H9 (cell line): ENCODE measurements around the gene RASA2. TPM values are rescaled to one million over a fixed set of nuclear protein-coding genes. Genes with fewer than 3 reads are reported as not detected.

Experiments used
- DNase-seq: peaks from one replicate; pipeline ENCODE4 v3.0.0-alpha.2; 2017
- H2AFZ ChIP-seq: one replicate; pipeline ENCODE4 v1.6.1; 2013; ENCODE audit warnings: mild to moderate bottlenecking, low read length, control low read depth, moderate library complexity
- H2AK5ac ChIP-seq: 2 replicates; pipeline ENCODE4 v1.6.1; 2013; ENCODE audit warnings: low read length, control low read depth, mixed read lengths; ENCODE audit not compliant: insufficient read length
- H2BK120ac ChIP-seq: one replicate; pipeline ENCODE4 v1.6.1; 2013; ENCODE audit warnings: low read depth, mild to moderate bottlenecking, low read length, control low read depth, inconsistent platforms; ENCODE audit not compliant: poor library complexity, severe bottlenecking
- H2BK12ac ChIP-seq: 2 replicates; pipeline ENCODE4 v1.6.1; 2013; ENCODE audit warnings: low read length, control low read depth, mixed read lengths, low read depth; ENCODE audit not compliant: insufficient read length
- H2BK15ac ChIP-seq: 2 replicates; pipeline ENCODE4 v1.6.1; 2013; ENCODE audit warnings: low read depth, low read length, control low read depth
- H2BK20ac ChIP-seq: one replicate; pipeline ENCODE4 v1.6.1; 2013; ENCODE audit warnings: low read depth, mild to moderate bottlenecking, low read length, control low read depth, inconsistent platforms; ENCODE audit not compliant: poor library complexity, severe bottlenecking
- H2BK5ac ChIP-seq: 2 replicates; pipeline ENCODE4 v1.6.1; 2013; ENCODE audit warnings: low read length, control low read depth, mixed read lengths; ENCODE audit not compliant: insufficient read length
- H3K14ac ChIP-seq: 2 replicates; pipeline ENCODE4 v1.6.1; 2013; ENCODE audit warnings: low read length, control low read depth; ENCODE audit not compliant: insufficient read depth
- H3K18ac ChIP-seq: 2 replicates; pipeline ENCODE4 v1.6.1; 2013; ENCODE audit warnings: low read depth, mild to moderate bottlenecking, mixed read lengths, low read length, control low read depth; ENCODE audit not compliant: insufficient read length
- H3K23ac ChIP-seq: 2 replicates; pipeline ENCODE4 v1.6.1; 2013; ENCODE audit warnings: low read length, control low read depth, mixed read lengths, low read depth; ENCODE audit not compliant: insufficient read length
- H3K23me2 ChIP-seq: 2 replicates; pipeline ENCODE4 v1.6.1; 2013; ENCODE audit warnings: low read depth, mild to moderate bottlenecking, mixed read lengths, low read length, control low read depth; ENCODE audit not compliant: insufficient read length, poor library complexity, severe bottlenecking
- H3K27ac ChIP-seq: 2 replicates; pipeline ENCODE4 v1.5.1; 2013; ENCODE audit warnings: low read length, control low read depth, mixed read lengths, low read depth; ENCODE audit not compliant: insufficient read length
- H3K27me3 ChIP-seq: 2 replicates; pipeline ENCODE4 v1.6.1; 2013; ENCODE audit warnings: low read length, control low read depth, inconsistent platforms; ENCODE audit not compliant: insufficient read depth
- H3K4ac ChIP-seq: 2 replicates; pipeline ENCODE4 v1.6.1; 2013; ENCODE audit warnings: low read depth, mild to moderate bottlenecking, control low read depth, inconsistent platforms, low read length, moderate library complexity
- H3K4me1 ChIP-seq: 2 replicates; pipeline ENCODE4 v1.6.1; 2013; ENCODE audit warnings: low read length, control low read depth, inconsistent platforms; ENCODE audit not compliant: insufficient read depth
- H3K4me2 ChIP-seq: 2 replicates; pipeline ENCODE4 v1.6.1; 2013; ENCODE audit warnings: low read length, control low read depth, mixed read lengths; ENCODE audit not compliant: insufficient read length, insufficient read depth
- H3K56ac ChIP-seq: 2 replicates; pipeline ENCODE4 v1.6.1; 2013; ENCODE audit warnings: low read depth, mild to moderate bottlenecking, mixed read lengths, low read length, control low read depth; ENCODE audit not compliant: insufficient read length
- H3K79me1 ChIP-seq: 2 replicates; pipeline ENCODE4 v1.6.1; 2013; ENCODE audit warnings: low read depth, mild to moderate bottlenecking, moderate library complexity, low read length, control low read depth, inconsistent platforms; ENCODE audit not compliant: insufficient read depth, poor library complexity, severe bottlenecking
- H3K79me2 ChIP-seq: 2 replicates; pipeline ENCODE4 v1.6.1; 2013; ENCODE audit warnings: low read length, control low read depth, inconsistent platforms; ENCODE audit not compliant: insufficient read depth
- H3K9ac ChIP-seq: 2 replicates; pipeline ENCODE4 v1.6.1; 2013; ENCODE audit warnings: low read length, control low read depth, mixed read lengths; ENCODE audit not compliant: insufficient read length; ENCODE audit errors: extremely low read depth
- H3K9me3 ChIP-seq: one replicate; pipeline ENCODE4 v1.6.1; 2013; ENCODE audit warnings: low read depth, low read length, inconsistent platforms; ENCODE audit not compliant: control insufficient read depth
- H3T11ph ChIP-seq: one replicate; pipeline ENCODE4 v1.6.1; 2013; ENCODE audit warnings: mild to moderate bottlenecking, low read length, control low read depth, inconsistent platforms
- H4K20me1 ChIP-seq: one replicate; pipeline ENCODE4 v1.6.1; 2013; ENCODE audit not compliant: control insufficient read depth, insufficient read length, insufficient read depth
- H4K5ac ChIP-seq: 2 replicates; pipeline ENCODE4 v1.6.1; 2013; ENCODE audit warnings: low read depth, mild to moderate bottlenecking, mixed read lengths, low read length, control low read depth; ENCODE audit not compliant: insufficient read length
- H4K8ac ChIP-seq: replicated peaks from 2 replicates; pipeline ENCODE4 v1.6.1; 2013; ENCODE audit warnings: low read length, control low read depth, mixed read lengths, low read depth; ENCODE audit not compliant: insufficient read length
- H4K91ac ChIP-seq: 2 replicates; pipeline ENCODE4 v1.6.1; 2013; ENCODE audit warnings: low read depth, mild to moderate bottlenecking, moderate library complexity, mixed read lengths, low read length, control low read depth; ENCODE audit not compliant: insufficient read length
- H3K27ac Mint-ChIP-seq, 3 experiments: 2 replicates in 2 of 3; 3 replicates in 1 of 3; pipeline ENCODE4 v1.8.0; 2020 to 2021; ENCODE audit warnings: mixed read lengths in 3 of 3, mild to moderate bottlenecking in 1 of 3, moderate library complexity in 1 of 3
- H3K27me3 Mint-ChIP-seq: 2 replicates; pipeline ENCODE4 v1.8.0; 2021; ENCODE audit warnings: low read depth, mild to moderate bottlenecking, moderate library complexity, mixed read lengths
- H3K36me3 Mint-ChIP-seq, 3 experiments: 2 replicates in 2 of 3; 3 replicates in 1 of 3; pipeline ENCODE4 v1.8.0; 2020 to 2021; ENCODE audit warnings: low read depth in 3 of 3, mixed read lengths in 3 of 3; ENCODE audit not compliant: insufficient read depth in 1 of 3
- H3K4me1 Mint-ChIP-seq, 2 experiments: 2 replicates each; pipeline ENCODE4 v1.8.0; 2020; ENCODE audit warnings: mixed read lengths in 2 of 2
- H3K4me3 Mint-ChIP-seq, 2 experiments: 2 replicates in 1 of 2; 3 replicates in 1 of 2; pipeline ENCODE4 v1.8.0; 2020 to 2021; ENCODE audit warnings: mild to moderate bottlenecking in 2 of 2, mixed read lengths in 2 of 2, moderate library complexity in 1 of 2
- H3K9me3 Mint-ChIP-seq, 2 experiments: 2 replicates in 1 of 2; 3 replicates in 1 of 2; pipeline ENCODE4 v1.8.0; 2020; ENCODE audit warnings: mild to moderate bottlenecking in 2 of 2, mixed read lengths in 2 of 2, moderate library complexity in 1 of 2
- CTCF ChIP-seq: fragments of 200-600 bp; sonication (generic); conservative IDR thresholded peaks from 3 replicates; pipeline ENCODE4 v1.8.0; 2021; ENCODE audit warnings: antibody characterized with exemption, mild to moderate bottlenecking
- WGBS: extraction: QIAGEN DNeasy Blood & Tissue Kit; methylation state at CpG from one replicate; pipeline ENCODE4 v1.1.7; 2013; ENCODE audit warnings: missing lambda C conversion rate, low lambda C conversion rate, mixed read lengths; ENCODE audit not compliant: insufficient read length; ENCODE audit errors: extremely low coverage; 5-methylcytosine and 5-hydroxymethylcytosine counted together
- total RNA-seq: library from RNA; stranded (reverse); gene quantifications from 2 replicates; pipeline ENCODE4 v1.2.1, GENCODE V29; 2021

RASA2 gene
- total RNA-seq, 1 experiment from 2014 or later = 24.4 TPM

GRCh38 chr3:141471160-141471559 is 15.7 kb upstream of the RASA2 start:
- no peak overlapping the region for H3K9ac ChIP-seq
- Mint-ChIP-seq H3K4me1 (no peaks in the 10 kb centered on the region), H3K9me3 (peaks cover 10 to 16% of the 10 kb centered on the region in 2 experiments), H3K27ac (no peak overlapping the region), H3K36me3 (peaks cover 0 to 5% (median 2%) of the 10 kb centered on the region in 3 experiments; a peak in 3 of 7 replicates), H3K4me3 (no peak overlapping the region), H3K27me3 (no peaks in the 10 kb centered on the region; the same call in 1 of the 2 replicates)
- no peaks in the 10 kb centered on the region for H3K23me2 ChIP-seq
- H2BK5ac ChIP-seq = no peak overlapping the region
- H2BK15ac ChIP-seq = no peak overlapping the region
- H3T11ph ChIP-seq = no peak overlapping the region
- H2AK5ac ChIP-seq = no peak overlapping the region
- H2AFZ ChIP-seq = no peak overlapping the region
- no peak overlapping the region for H3K56ac ChIP-seq
- no peak overlapping the region for H2BK20ac ChIP-seq
- no peaks in the 10 kb centered on the region for H4K20me1 ChIP-seq
- no peak overlapping the region for H2BK120ac ChIP-seq
- no peak overlapping the region for H4K5ac ChIP-seq
- H2BK12ac ChIP-seq = no peak overlapping the region
- no peaks in the 10 kb centered on the region for H3K27me3 ChIP-seq
- H3K9me3 ChIP-seq = no peaks in the 10 kb centered on the region
- H4K91ac ChIP-seq = no peak overlapping the region
- H3K18ac ChIP-seq = no peak overlapping the region
- DNase-seq = no peak
- no peak overlapping the region for H3K27ac ChIP-seq
- H3K4ac ChIP-seq = no peak overlapping the region
- H3K4me1 ChIP-seq = no peaks in the 10 kb centered on the region
- no peaks in the 10 kb centered on the region for H3K79me1 ChIP-seq
- no peak overlapping the region for H4K8ac ChIP-seq
- H3K79me2 ChIP-seq = no peaks in the 10 kb centered on the region
- H3K14ac ChIP-seq = no peak overlapping the region
- H3K4me2 ChIP-seq = no peak overlapping the region
- WGBS = no CpG with 5 or more reads among the region's 5 CpGs
- H3K23ac ChIP-seq = no peak overlapping the region
- TF ChIP-seq CTCF = no peak
